GM19035 (cell line): ENCODE data around the gene NKAIN2.
"Not testable (repeated sequence)": the region's sequence is repeated elsewhere in the genome, so short reads cannot be mapped to it uniquely, and the experiment has no call there.

Source experiments
- ATAC-seq: cut with Tn5 transposase; IDR thresholded peaks from one replicate; pipeline ENCODE4 v1.9.1; 2021; ENCODE audit not compliant: unreplicated experiment

Gene NKAIN2

GRCh38 chr6:124546601-124547000, 742.9 kb downstream of the NKAIN2 start:
- ATAC-seq: no peak

DNA sequence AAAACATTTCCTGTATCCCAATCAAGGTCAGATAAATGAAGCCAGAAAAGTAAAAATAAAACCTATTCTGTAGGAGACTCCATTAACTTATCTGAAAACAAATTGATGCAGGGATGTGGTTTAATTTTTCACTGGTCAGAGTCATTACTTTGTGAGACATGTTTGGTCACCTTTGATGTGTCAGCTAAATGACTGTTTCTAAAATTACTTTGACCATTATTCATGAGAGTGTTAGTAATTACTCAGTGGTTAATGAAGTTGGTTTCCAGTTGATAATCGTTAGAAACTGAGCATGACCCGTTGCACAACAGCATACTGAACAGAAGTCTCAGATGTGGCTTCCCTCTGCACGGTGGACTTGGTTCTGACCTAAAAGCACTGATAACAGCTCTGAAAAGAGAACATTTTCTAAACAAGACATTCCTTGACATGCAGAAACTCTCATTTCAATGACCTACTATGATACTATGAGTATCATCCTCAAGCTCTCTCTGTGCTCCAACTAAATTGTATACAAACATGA, 748.1 kb downstream of the NKAIN2 start:
- ATAC-seq: no peak

DNA sequence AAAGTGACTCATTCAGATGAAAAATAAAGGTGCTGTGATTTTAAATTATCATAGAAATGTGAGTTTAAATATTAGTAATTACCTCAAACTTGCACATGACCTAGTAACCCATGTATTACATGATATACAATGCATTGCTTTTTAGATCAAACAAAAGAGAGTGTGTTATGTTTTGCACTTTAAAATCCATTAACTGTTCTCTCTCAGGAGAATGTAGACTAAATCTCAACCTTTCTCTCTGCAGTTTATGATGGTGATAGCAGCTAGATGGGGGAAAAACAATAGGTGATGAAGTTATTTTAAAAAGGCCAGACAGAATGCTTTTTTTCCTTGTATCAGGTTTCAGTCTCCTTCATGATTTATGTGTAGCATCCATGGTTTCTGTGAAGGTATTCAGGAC, 754.2 kb downstream of the NKAIN2 start:
- ATAC-seq: no peak

- not testable (repeated sequence) for ATAC-seq
These were observed 756.4 kb downstream of the NKAIN2 start for GRCh38 chr6:124560078-124560477.

GRCh38 chr6:124560873-124561567, 757.4 kb downstream of the NKAIN2 start:
- no peak for ATAC-seq

- ATAC-seq: no peak
These were observed 758.0 kb downstream of the NKAIN2 start for GRCh38 chr6:124561635-124562130.

- not testable (repeated sequence) for ATAC-seq
These were observed 760.5 kb downstream of the NKAIN2 start for GRCh38 chr6:124564125-124564524.

GRCh38 chr6:124567401-124567800, 763.7 kb downstream of the NKAIN2 start:
- no peak for ATAC-seq

GRCh38 chr6:124573953-124574352, 770.3 kb downstream of the NKAIN2 start:
- ATAC-seq: no peak

DNA sequence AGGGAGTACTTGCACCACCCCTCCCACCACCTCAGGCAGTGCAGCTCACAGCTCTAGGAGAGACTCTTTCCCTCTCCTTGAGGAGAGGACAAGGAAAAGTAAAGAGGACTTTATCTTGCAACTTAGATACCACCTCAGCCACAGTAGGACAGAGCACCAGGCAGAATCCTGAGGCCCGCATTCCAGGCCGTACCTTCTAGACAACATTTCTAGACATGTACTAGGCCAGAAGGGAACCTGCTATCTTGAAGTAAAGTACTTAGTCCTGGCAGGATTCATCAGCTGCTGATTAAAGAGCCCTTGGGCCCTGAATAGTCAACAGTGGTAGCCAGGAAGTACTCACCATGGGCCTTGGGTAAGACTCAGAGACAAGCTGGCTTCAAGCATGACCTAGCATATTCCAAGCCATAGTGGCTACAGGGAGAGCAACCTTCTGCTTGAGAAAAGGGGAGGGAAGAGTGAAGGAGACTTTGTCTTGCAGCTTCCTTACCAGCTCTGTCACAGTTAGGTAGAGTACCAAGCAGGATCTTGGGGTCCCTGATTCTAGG, 774.1 kb downstream of the NKAIN2 start:
- no peak for ATAC-seq

- ATAC-seq: no peak
These were observed 786.3 kb downstream of the NKAIN2 start for GRCh38 chr6:124590001-124590400.

GRCh38 chr6:124599656-124600055, 796.0 kb downstream of the NKAIN2 start:
- no peak for ATAC-seq

DNA sequence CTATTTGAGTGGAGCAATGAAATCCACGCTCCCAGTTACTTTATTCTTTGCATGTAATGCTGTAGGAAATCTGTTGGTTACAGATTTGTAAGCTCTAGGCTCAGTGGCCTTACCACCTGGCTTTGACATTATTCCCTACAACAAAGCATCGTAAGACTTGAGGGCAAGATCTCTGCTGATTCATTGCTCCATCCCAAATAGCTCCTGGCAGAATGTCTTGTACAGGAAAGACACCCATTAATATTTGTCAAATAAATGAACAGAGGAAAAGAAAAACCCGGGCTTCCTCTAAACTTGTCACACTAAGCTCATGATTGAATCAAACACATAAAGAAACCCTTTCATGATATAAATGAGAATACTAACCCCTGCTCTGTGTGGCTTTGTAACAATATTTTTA, 801.1 kb downstream of the NKAIN2 start:
- no peak for ATAC-seq

- no peak for ATAC-seq
These were observed 803.5 kb downstream of the NKAIN2 start for GRCh38 chr6:124607119-124607627.

DNA sequence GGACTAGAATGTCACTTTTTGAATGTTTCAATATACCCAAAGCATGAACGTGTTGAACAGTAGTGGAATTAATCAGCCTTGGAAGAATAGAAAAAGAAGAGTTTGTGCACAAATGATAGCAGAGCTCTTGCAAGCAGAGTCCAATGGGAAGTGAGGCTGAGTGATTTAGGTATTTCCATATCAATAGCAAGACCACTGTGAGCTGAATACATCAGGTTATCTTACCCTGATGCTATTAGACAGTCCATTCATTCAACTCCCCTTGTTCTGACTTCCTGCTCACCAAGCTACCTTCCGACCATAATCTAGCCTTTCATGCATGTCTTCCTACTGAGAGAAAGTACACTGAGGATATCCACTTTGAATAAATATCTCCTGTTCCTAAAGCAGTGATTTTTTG, 809.4 kb downstream of the NKAIN2 start:
- ATAC-seq: no peak

DNA sequence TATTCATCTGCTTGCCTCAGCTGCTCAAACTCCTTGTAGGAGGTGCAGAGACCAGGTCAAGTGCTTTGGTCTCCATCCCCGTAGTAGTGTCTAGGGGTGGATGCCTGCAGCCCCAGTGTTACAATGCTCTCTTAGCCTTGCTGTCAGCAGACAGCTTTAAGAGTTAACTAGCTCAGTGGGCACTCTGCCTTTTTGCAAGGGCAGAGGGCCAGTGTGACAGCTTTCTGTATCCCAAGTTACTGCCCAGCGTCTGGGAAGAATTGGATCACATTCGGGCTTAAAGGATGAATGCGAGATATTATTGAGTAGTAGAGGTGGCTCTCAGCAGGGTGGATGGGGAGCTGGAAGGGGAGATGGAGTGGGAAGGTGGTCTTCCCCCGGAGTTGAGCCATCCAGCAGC, 818.7 kb downstream of the NKAIN2 start:
- ATAC-seq: no peak

- ATAC-seq: no peak
These were observed 830.0 kb downstream of the NKAIN2 start for GRCh38 chr6:124633655-124634054.

- ATAC-seq: no peak
These were observed 836.8 kb downstream of the NKAIN2 start for GRCh38 chr6:124640432-124640831.

DNA sequence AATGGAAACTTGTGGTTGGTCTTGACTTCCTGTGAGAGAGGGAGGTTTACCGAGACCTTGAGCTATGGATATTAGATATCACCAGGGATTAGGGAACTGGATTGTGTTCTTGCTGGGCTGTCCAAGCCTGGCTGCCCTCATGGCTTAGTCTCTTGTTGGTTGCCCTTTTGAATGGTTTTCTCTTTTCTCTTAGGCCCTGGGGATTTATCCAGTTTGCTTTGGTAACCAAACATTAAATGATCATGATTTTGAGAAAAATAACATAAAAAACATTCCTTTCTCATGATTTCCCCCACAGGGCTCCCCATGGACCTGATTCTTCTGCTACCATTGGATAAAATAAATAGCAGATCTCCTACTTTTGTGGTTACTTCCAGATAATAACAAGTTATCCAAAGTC, 852.2 kb downstream of the NKAIN2 start:
- no peak for ATAC-seq

DNA sequence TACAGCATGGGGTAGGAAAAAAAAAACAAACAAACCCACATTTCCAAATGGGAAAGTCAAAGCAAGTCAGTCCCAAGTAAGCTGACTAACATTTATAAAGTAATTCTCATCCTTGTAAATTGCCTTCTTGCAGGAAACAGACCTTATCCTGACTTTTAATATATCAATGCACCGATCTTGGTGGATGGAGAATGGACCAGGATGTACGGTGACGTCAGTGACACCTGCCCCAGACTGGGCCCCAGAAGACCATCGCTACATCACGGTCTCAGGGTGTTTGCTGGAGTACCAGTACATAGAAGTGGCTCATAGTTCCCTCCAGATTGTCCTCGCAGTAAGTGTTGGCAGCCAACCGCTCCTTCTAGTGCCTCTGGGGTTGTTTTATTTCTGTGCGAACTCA, 854.4 kb downstream of the NKAIN2 start:
- ATAC-seq: no peak

DNA sequence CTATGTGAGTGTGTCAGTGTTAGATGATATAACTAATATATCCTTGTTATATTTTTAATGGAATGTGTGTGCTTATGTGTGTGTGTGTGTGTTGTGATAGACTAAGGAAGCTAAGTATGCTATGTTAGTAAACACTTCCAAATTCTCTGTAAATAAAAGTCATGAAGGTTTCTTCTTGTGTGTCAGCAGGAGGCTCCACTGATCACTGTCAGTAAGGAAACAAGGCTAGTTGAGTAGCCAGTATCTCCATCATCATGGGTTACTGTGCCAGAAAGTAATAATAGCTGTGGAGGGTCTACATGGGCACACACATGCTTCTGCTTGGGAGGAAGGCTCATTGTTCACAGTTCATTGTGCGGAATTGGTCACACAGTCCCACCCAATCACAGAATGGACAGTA, 855.8 kb downstream of the NKAIN2 start:
- no peak for ATAC-seq

DNA sequence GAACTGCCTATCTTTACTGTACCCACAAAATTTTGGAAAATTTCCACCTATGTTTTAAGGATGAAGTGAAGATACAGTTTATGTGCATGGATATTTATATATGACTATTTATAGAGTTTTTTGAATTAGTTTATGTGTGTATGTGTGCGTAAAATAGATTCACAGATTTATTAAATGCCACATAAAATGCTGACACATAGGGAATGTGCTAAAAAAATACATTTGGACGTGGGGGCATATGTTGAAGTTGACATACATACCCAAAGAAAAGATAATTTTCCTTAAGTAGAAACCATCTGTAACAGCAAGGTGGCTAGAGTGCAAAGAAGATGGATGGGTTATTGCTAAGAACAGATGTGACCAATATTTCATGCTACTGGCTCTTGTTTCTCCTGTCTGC, 856.5 kb downstream of the NKAIN2 start:
- no peak for ATAC-seq
